Motor neuron (in vitro differentiated cells): ENCODE results near the gene SHOX. TPM values are rescaled to one million over a fixed set of nuclear protein-coding genes. Genes with fewer than 3 reads are reported as not detected.

ENCODE experiments used
- ATAC-seq, 8 experiments: fragments of 200-7000 bp; cut with Tn5 transposase; replicated peaks in 6 of 8; 2 replicates each; pipeline ENCODE4 v1.8.0; 2021; ENCODE audit warnings: mild to moderate bottlenecking in 8 of 8, moderate library complexity in 8 of 8
- H3K27ac ChIP-seq, 2 donors: fragments of 250-450 bp; sonication (Bioruptor Pico); 2 replicates each; pipeline ENCODE4 v1.9.0; 2021; ENCODE audit warnings: antibody characterized with exemption in 2 of 2, mild to moderate bottlenecking in 2 of 2, moderate library complexity in 1 of 2
- H3K4me1 ChIP-seq, 2 donors: fragments of 250-450 bp; sonication (Bioruptor Pico); replicated peaks in 1 of 2; 2 replicates each; pipeline ENCODE4 v1.6.1; 2021; ENCODE audit warnings: antibody characterized with exemption in 2 of 2, mild to moderate bottlenecking in 2 of 2, moderate library complexity in 1 of 2
- H3K4me3 ChIP-seq, 5 donors: fragments of 250-450 bp; sonication (Bioruptor Pico); 2 replicates each; pipeline ENCODE4 v1.9.0; 2021; ENCODE audit warnings: antibody characterized with exemption in 5 of 5, mild to moderate bottlenecking in 5 of 5, moderate library complexity in 4 of 5
- whole genome bisulfite sequencing, 10 experiments: fragments of 450-650 bp; shearing (Covaris generic); methylation state at CpG; one replicate each; pipeline ENCODE4 v1.0.0; 2022; 5-methylcytosine and 5-hydroxymethylcytosine counted together
- in situ Hi-C, 9 experiments: fragments of 400-800 bp; cut with MboI; loops; one replicate each; pipeline ENCODE4 v1.15.0; 2021; ENCODE audit warnings: low sequenced_read_pairs in 9 of 9, low pct_unique_long_range_greater_than_20kb in 2 of 9; ENCODE audit not compliant: unreplicated experiment in 9 of 9
- total RNA-seq, 8 experiments: library from RNA; unstranded; fragments of 300-600 nt; gene quantifications; 2 replicates each; pipeline versions ENCODE4 v1.2.3 to v1.2.4, GENCODE V29; 2022

The SHOX gene
- total RNA-seq, 8 experiments from 2014 or later: 0.11 to 0.76 (median 0.23) TPM; not detected in 1

DNA sequence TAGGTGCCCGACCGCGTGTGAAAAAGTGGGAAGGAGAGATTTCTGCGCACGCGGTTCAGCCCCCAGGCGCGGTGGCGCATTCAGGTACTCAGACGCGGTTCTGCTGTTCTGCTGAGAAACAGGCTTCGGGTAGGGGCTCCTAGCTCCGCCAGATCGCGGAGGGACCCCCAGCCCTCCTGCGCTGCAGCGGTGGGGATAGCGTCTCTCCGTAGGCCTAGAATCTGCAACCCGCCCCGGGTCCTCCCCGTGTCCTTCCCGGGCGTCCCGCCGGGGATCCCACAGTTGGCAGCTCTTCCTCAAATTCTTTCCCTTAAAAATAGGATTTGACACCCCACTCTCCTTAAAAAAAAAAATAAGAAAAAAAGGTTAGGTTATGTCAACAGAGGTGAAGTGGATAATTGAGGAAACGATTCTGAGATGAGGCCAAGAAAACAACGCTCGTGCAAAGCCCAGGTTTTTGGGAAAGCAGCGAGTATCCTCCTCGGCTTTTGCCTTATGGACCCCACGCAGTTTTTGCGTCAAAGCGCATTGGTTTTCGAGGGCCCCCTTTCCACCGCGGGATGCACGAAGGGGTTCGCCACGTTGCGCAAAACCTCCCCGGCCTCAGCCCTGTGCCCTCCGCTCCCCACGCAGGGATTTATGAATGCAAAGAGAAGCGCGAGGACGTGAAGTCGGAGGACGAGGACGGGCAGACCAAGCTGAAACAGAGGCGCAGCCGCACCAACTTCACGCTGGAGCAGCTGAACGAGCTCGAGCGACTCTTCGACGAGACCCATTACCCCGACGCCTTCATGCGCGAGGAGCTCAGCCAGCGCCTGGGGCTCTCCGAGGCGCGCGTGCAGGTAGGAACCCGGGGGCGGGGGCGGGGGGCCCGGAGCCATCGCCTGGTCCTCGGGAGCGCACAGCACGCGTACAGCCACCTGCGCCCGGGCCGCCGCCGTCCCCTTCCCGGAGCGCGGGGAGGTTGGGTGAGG is 3.7 kb downstream of the SHOX start:
- 0 to 35% (median 4%) methylated on average over 9 to 42 of the region's 84 CpGs; no CpG with 5 or more reads in 3 of the 10 experiments for WGBS, 10 experiments
- ATAC-seq: no peak
- no peak overlapping the region for H3K4me3 ChIP-seq
- H3K27ac ChIP-seq: no peak overlapping the region
- in situ Hi-C loops: no loop called here
- peaks cover 2 to 3% of the 10 kb centered on the region in 2 donors for H3K4me1 ChIP-seq

DNA sequence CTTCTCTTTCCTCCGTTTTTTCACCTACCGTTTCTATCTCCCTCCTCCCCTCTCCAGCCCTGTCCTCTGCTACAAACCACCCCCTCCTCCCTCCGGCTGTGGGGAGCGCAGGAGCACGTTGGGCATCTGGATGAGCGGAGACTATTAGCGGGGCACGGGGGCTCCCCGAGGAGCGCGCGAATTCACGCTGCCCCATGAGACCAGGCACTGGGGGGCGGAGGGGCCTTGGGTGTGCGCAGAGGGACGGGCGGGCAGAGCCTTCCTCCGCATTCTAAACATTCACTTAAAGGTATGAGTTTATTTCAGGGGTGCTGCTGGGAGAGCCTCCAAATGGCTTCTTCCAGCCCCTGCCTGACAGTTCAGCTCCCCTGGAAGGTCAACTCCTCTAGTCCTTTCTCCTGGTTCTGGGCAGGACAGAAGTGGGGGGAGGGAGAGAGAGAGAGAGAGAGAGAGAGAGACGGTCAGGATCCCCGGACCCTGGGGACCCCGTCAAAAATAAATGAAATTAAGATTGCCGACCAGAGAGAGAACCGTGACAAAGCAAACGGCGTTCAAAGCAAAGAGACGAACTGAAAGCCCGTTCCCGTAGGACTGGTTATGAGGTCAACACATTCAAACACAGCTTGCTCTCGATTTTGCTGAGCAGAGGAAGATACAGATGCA is 5.0 kb downstream of the SHOX start:
- no peak for ATAC-seq
- Histone ChIP-seq H3K4me1 (peaks cover 0 to 3% of the 10 kb centered on the region in 2 donors), H3K27ac (no peak overlapping the region), H3K4me3 (no peak overlapping the region)
- 0 to 55% (median 3%) methylated on average over 4 to 10 of the region's 29 CpGs; no CpG with 5 or more reads in 3 of the 10 experiments for WGBS, 10 experiments
- in situ Hi-C loops: no loop called here

DNA sequence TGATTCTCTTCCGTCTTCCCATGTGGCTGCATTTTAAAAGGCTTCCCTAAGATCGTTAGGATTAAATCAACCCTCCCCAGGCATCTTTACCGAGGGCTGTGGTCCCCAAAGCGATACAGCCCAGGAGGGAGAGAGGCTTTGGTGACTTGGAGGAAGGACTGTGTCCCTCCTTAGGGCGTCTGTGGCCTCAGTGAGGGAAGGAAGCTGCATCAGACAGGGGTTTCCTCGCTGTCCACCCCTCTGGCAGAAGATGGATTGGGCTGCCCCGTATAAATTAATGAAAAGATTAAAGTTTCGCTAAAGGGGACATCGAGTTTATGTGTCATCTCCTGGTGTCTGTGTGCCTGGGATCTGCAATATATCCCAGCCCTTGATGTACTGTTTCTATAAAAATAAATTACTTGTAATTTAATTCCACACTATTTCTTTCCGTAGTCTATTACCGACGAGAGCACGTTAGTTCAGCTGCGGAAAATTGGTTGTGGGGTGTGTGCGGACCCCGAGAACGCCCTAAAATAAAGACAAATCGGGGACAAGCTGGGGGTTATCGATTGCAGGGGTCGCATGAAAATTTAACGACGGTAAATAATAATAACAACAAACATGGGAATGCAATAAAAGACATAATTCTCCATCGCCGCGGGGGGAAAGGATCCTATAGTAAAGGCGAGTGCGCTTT is 6.5 kb downstream of the SHOX start:
- H3K4me1 ChIP-seq: peaks cover 0 to 3% of the 10 kb centered on the region in 2 donors
- peak in 1 of 8 experiments; percentile 46 for ATAC-seq
- in situ Hi-C loops: no loop called here
- no peak overlapping the region for H3K4me3 ChIP-seq
- WGBS, 10 experiments: 0 to 71% (median 5%) methylated on average over 3 to 25 of the region's 27 CpGs
- no peak overlapping the region for H3K27ac ChIP-seq

- no peak overlapping the region for H3K27ac ChIP-seq
- in situ Hi-C loops: no loop called here
- ATAC-seq: peak in 4 of 8 experiments; percentile 62 to 86 (median 74)
- no peak overlapping the region for H3K4me3 ChIP-seq
- WGBS, 10 experiments: 1 to 60% (median 13%) methylated on average over 3 to 27 of the region's 29 CpGs
- H3K4me1 ChIP-seq: peaks cover 0 to 3% of the 10 kb centered on the region in 2 donors
Measured at GRCh38 chrX:637660-638481, 7.3 kb downstream of the SHOX start.

GRCh38 chrX:638482-639131 is 8.0 kb downstream of the SHOX start:
- in situ Hi-C loops: no loop called here
- WGBS, 10 experiments: 0 to 22% (median 0%) methylated on average over 1 to 11 of the region's 18 CpGs; no CpG with 5 or more reads in 2 of the 10 experiments
- Histone ChIP-seq H3K4me1 (peaks cover 0 to 3% of the 10 kb centered on the region in 2 donors), H3K4me3 (no peak overlapping the region), H3K27ac (no peak overlapping the region)
- peak in 2 of 8 experiments; percentile 27 to 28 for ATAC-seq

GRCh38 chrX:639151-639550 is 8.6 kb downstream of the SHOX start:
- in situ Hi-C loops: no loop called here
- Histone ChIP-seq H3K4me1 (peaks cover 0 to 3% of the 10 kb centered on the region in 2 donors), H3K27ac (no peak overlapping the region), H3K4me3 (no peak overlapping the region)
- no peak for ATAC-seq
- WGBS, 10 experiments: 0 to 20% (median 4%) methylated on average over 1 to 7 of the region's 9 CpGs; no CpG with 5 or more reads in 3 of the 10 experiments

- no peak overlapping the region for H3K4me3 ChIP-seq
- in situ Hi-C loops: no loop called here
- H3K27ac ChIP-seq: no peak overlapping the region
- H3K4me1 ChIP-seq: peaks cover 3 to 8% of the 10 kb centered on the region in 2 donors
- no peak for ATAC-seq
- WGBS, 10 experiments: 0% methylated on average over 1 of the region's 10 CpGs; no CpG with 5 or more reads in 8 of the 10 experiments
Measured at GRCh38 chrX:640641-641040, 10.1 kb downstream of the SHOX start.

GRCh38 chrX:641671-642435 is 11.3 kb downstream of the SHOX start:
- H3K27ac ChIP-seq: no peak overlapping the region
- in situ Hi-C loops: no loop called here
- H3K4me3 ChIP-seq: no peak overlapping the region
- H3K4me1 ChIP-seq: peaks cover 3 to 8% of the 10 kb centered on the region in 2 donors
- ATAC-seq: no peak
- WGBS, 10 experiments: 10 to 11% methylated on average over 2 to 3 of the region's 37 CpGs; no CpG with 5 or more reads in 8 of the 10 experiments

DNA sequence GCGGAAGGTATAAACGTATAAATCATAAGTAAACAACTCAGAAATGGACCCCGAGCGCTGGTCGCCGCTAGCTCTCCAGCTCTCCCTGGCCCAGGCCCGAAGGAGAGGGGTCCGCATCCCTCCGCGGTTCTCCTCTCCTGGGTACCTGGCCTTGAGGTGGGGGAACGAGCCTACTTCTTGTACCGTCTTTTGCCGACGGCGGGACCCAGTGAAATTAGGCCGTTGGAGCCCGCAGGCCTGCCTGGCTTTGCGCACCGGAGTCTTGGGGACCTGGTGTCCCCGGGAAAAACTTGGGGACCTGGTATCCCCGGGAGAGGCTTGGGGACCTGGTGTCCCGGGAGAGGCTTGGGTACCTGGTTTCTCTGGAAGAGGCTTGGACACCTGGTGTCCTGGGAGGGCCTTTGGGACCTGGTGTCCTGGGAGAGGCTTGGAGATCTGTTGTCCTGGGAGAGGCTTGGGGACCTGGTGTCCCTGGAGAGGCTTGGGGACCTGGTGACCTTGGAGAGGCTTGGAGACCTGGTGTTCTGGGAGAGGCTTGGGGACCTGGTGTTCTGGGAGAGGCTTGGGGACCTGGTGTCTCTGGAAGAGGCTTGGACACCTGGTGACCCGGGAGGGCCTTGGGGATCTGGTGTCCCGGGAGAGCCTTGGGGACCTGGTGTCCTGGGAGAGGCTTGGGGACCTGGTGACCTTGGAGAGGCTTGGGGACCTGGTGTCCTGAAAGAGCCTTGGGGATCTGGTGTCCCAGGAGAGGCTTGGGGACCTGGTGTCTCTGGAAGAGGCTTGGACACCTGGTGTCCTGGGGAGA is 12.0 kb downstream of the SHOX start:
- Histone ChIP-seq H3K27ac (no peak overlapping the region), H3K4me3 (no peak overlapping the region), H3K4me1 (peaks cover 2 to 8% of the 10 kb centered on the region in 2 donors)
- WGBS, 10 experiments: 6 to 12% (median 9%) methylated on average over 7 to 13 of the region's 24 CpGs; no CpG with 5 or more reads in 7 of the 10 experiments
- no peak for ATAC-seq
- in situ Hi-C loops: no loop called here

- WGBS, 10 experiments: 43 to 47% methylated on average over 1 to 4 of the region's 7 CpGs; no CpG with 5 or more reads in 8 of the 10 experiments
- no peak for ATAC-seq
- peaks cover 0 to 8% of the 10 kb centered on the region in 2 donors for H3K4me1 ChIP-seq
- no peak overlapping the region for H3K27ac ChIP-seq
- H3K4me3 ChIP-seq: no peak overlapping the region
- in situ Hi-C loops: no loop called here
Measured at GRCh38 chrX:643241-643595, 12.6 kb downstream of the SHOX start.

- WGBS, 10 experiments: 37% methylated on average over 4 of the region's 19 CpGs; no CpG with 5 or more reads in 9 of the 10 experiments
- no peak overlapping the region for H3K27ac ChIP-seq
- H3K4me3 ChIP-seq: no peak overlapping the region
- ATAC-seq: no peak
- H3K4me1 ChIP-seq: peaks cover 0 to 8% of the 10 kb centered on the region in 2 donors
- in situ Hi-C loops: no loop called here
Measured at GRCh38 chrX:643911-644303, 13.3 kb downstream of the SHOX start.
